Epithelial cell of proximal tubule (primary cell): ENCODE data around the gene MEIS1. TPM values are rescaled to one million over a fixed set of nuclear protein-coding genes. Genes with fewer than 3 reads are reported as not detected.

Source experiments
- DNase-seq: peaks from one replicate; pipeline ENCODE4 v3.0.0-alpha.2; 2011; ENCODE audit warnings: low read depth
- H3K4me3 ChIP-seq: 2 replicates; pipeline ENCODE4 v1.5.1; 2011; ENCODE audit warnings: low read depth, mild to moderate bottlenecking, low read length
- total RNA-seq: library from RNA; depleted of rRNA; stranded (reverse); fragments of >200 nt; gene quantifications from 2 replicates; pipeline ENCODE4 v1.2.3, GENCODE V29; 2015
- TF ChIP-seq, protein P1 (sequence below): conservative IDR thresholded peaks from 2 replicates; pipeline ENCODE4 v1.5.1; 2012; ENCODE audit warnings: low read depth, mild to moderate bottlenecking, low read length

Gene MEIS1
- total RNA-seq, 1 donor from 2014 or later, result 0.23 TPM

GRCh38 chr2:66431846-66432587 is 2.9 kb upstream of the MEIS1 start:
- TF ChIP-seq, protein P1, sequence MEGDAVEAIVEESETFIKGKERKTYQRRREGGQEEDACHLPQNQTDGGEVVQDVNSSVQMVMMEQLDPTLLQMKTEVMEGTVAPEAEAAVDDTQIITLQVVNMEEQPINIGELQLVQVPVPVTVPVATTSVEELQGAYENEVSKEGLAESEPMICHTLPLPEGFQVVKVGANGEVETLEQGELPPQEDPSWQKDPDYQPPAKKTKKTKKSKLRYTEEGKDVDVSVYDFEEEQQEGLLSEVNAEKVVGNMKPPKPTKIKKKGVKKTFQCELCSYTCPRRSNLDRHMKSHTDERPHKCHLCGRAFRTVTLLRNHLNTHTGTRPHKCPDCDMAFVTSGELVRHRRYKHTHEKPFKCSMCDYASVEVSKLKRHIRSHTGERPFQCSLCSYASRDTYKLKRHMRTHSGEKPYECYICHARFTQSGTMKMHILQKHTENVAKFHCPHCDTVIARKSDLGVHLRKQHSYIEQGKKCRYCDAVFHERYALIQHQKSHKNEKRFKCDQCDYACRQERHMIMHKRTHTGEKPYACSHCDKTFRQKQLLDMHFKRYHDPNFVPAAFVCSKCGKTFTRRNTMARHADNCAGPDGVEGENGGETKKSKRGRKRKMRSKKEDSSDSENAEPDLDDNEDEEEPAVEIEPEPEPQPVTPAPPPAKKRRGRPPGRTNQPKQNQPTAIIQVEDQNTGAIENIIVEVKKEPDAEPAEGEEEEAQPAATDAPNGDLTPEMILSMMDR, result no peak
- DNase-seq, result no peak
- H3K4me3 ChIP-seq, result peak overlapping the region; percentile 65

- peak overlapping the region; percentile 65 for H3K4me3 ChIP-seq
- TF ChIP-seq, protein P1, result no peak
- DNase-seq, result peak; percentile 80
Measured at GRCh38 chr2:66432801-66433694, 1.9 kb upstream of the MEIS1 start.

DNA sequence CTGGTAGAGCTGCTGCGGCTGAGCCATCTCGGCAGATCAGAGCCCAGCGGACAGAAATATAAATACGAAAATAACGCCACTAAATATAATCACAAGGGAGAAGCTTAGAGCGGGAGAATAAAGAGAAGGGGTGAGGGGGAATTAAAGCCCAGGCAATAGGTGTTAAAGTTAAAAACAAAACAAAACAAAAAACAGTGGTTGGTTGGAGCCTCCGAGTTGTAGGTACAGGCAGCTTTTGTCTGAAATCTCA is 1.3 kb upstream of the MEIS1 start:
- peak overlapping the region; percentile 65 for H3K4me3 ChIP-seq
- TF ChIP-seq, protein P1, result no peak
- DNase-seq, result no peak

GRCh38 chr2:66433945-66434678 is 813 bp upstream of the MEIS1 start:
- DNase-seq, result peak; percentile 43
- H3K4me3 ChIP-seq, result peak overlapping the region; percentile 65
- TF ChIP-seq, protein P1, result no peak

DNA sequence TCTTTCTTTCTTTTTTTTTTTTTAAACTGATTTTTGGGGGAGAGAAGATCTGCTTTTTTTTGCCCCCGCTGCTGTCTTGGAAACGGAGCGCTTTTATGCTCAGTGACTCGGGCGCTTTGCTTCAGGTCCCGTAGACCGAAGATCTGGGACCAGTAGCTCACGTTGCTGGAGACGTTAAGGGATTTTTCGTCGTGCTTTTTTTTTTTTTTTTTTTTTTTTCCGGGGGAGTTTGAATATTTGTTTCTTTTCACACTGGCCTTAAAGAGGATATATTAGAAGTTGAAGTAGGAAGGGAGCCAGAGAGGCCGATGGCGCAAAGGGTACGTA is 587 bp downstream of the MEIS1 start:
- TF ChIP-seq, protein P1, result no peak
- DNase-seq, result no peak
- H3K4me3 ChIP-seq, result peak overlapping the region; percentile 65

DNA sequence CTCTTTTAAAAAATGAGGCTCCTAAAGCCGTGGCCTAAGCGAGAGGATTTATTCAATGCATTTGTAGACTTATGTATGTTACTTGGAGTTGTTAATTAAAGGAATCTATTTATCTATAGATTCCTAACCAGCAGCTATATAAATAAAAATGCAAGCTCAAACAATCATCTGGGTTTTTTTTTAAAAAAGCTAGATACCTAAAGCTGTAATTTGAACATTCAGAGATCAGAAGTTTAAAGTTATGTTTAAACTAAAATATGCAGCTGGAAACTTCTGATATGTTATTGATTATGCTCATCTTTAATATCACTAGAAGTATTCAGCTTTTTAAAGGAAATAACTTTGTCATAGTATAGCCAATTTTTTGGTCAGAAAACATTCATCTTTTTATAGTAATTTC is 1.0 kb downstream of the MEIS1 start:
- H3K4me3 ChIP-seq, result peak overlapping the region; percentile 65
- TF ChIP-seq, protein P1, result no peak
- DNase-seq, result no peak
